DOHH2 (cell line): Measurements from ENCODE around the gene SLC16A9.

ENCODE experiments used
- CTCF ChIP-seq: fragments of 200-600 bp; sonication (generic); IDR thresholded peaks from one replicate; pipeline ENCODE4 v1.5.1; 2014; ENCODE audit warnings: antibody characterized with exemption, mild to moderate bottlenecking, low read depth, low read length; ENCODE audit not compliant: poor library complexity, severe bottlenecking
- EZH2phosphoT487 ChIP-seq: fragments of 200-600 bp; sonication (generic); IDR thresholded peaks from 2 replicates; pipeline ENCODE4 v1.6.1; 2017; ENCODE audit warnings: borderline replicate concordance, mild to moderate bottlenecking, antibody characterized with exemption, low read length, moderate library complexity, mixed read lengths

GRCh38 chr10:59648711-59649201 is 60.9 kb downstream of the SLC16A9 start:
- TF ChIP-seq CTCF (no peak), EZH2phosphoT487 (no peak)
